H1 (cell line): ENCODE results near the gene LPP. TPM values are rescaled to one million over a fixed set of nuclear protein-coding genes. Genes with fewer than 3 reads are reported as not detected.

Source experiments
- POU5F1 ChIP-seq: IDR thresholded peaks from 2 replicates; pipeline ENCODE4 v1.6.1; 2011; ENCODE audit warnings: low read depth, mild to moderate bottlenecking, low read length, moderate library complexity
- RFX5 ChIP-seq: IDR thresholded peaks from 2 replicates; pipeline ENCODE4 v1.6.1; 2011; ENCODE audit warnings: low read depth, low read length, improper control_type of control experiment, borderline replicate concordance
- SIN3A ChIP-seq, 2 experiments: IDR thresholded peaks in 1 of 2; conservative IDR thresholded peaks in 1 of 2; 2 replicates each; pipeline ENCODE4 v1.6.1; 2011 to 2012; ENCODE audit warnings: low read length in 2 of 2, improper control_type of control experiment in 1 of 2, low read depth in 1 of 2, mild to moderate bottlenecking in 1 of 2
- TBP ChIP-seq: IDR thresholded peaks from 2 replicates; pipeline ENCODE4 v1.6.1; 2011; ENCODE audit warnings: low read depth, low read length, improper control_type of control experiment
- polyA plus RNA-seq, 7 experiments: library from polyadenylated mRNA; depleted of rRNA in 3 of 7; stranded (reverse) in 5 of 7; unstranded in 2 of 7; fragments of >200 nt in 5 of 7; fragments of 200-250 nt in 2 of 7; gene quantifications; 1 replicate in 5 of 7; 2 replicates in 1 of 7; 4 replicates in 1 of 7; pipeline versions ENCODE4 v1.2.1 to v1.2.3, GENCODE V29; 2011 to 2013; ENCODE audit warnings: missing spikeins in 2 of 7, mixed read lengths in 2 of 7
- total RNA-seq: library from RNA; stranded (reverse); fragmentation: NEBNext Ultra II Directional; extraction: Animal tissue kit (Norgen Biotek cat#: 25700); gene quantifications from 2 replicates; pipeline ENCODE4 v1.2.1, GENCODE V29; 2021

LPP gene
- total and polyA plus RNA-seq, 2 of the 8 experiments (the other 6 are each of a cell fraction or from before 2014, with no cell fraction given), result 10.0 to 53.3 TPM

- TF ChIP-seq POU5F1 (no peak), RFX5 (no peak), SIN3A (conservative IDR thresholded peaks at IDR 0.05 in 1 of 2, IDR thresholded peaks at IDR 0.05 in 1 of 2; ENCODE audit: low read depth in 1 of 2, low read length in 2 of 2) (no peak), TBP (no peak)
Measured at GRCh38 chr3:188663839-188664238, 509.9 kb downstream of the LPP start (continued).
